GM12878 (cell line): ENCODE results near the gene FNIP1. TPM values are rescaled to one million over a fixed set of nuclear protein-coding genes. Genes with fewer than 3 reads are reported as not detected.

ENCODE experiments used
- ATAC-seq: fragments of 200-7000 bp; cut with Tn5 transposase; 3 replicates; pipeline ENCODE4 v1.9.1; 2020; ENCODE audit warnings: mild to moderate bottlenecking, moderate library complexity
- BruUV-seq: library from RNA; stranded (reverse); fragments of 400-500 nt; replicated peaks from 2 replicates; lab custom pipeline; 2021; lab: Mats Ljungman, UMichigan
- CTCF ChIA-PET: fragments of 300-600 bp; sonication (Branson Sonifier 250); formaldehyde crosslinking; extraction: SDS; loops from one replicate; lab custom pipeline; 2021; ENCODE audit warnings: inconsistent platforms; lab: Yijun Ruan, JAX
- POLR2A ChIA-PET: fragments of 350-600 bp; formaldehyde crosslinking; extraction: SDS; loops from one replicate; lab custom pipeline; 2021; ENCODE audit warnings: inconsistent platforms; lab: Charles Lee
- RAD21 ChIA-PET: fragments of 300-600 bp; sonication (Branson Sonifier 250); formaldehyde crosslinking; loops from one replicate; lab custom pipeline; 2023; ENCODE audit warnings: antibody characterized with exemption; ENCODE audit not compliant: unreplicated experiment; lab: Charles Lee
- SMC1A ChIA-PET: fragments of 300-600 bp; sonication (Branson Sonifier 250); formaldehyde crosslinking; loops from one replicate; lab custom pipeline; 2023; ENCODE audit not compliant: unreplicated experiment, uncharacterized antibody; lab: Charles Lee
- DNase-seq: peaks from one replicate; pipeline ENCODE4 v3.0.0-alpha.2; 2011; ENCODE audit warnings: low read depth, low spot score
- FAIRE-seq: peaks from 3 replicates; lab custom pipeline; 2011; peaks lifted over from hg19 to GRCh38; lab: Jason Lieb, UNC
- H2AFZ ChIP-seq: 2 replicates; pipeline ENCODE4 v1.6.0; 2011; ENCODE audit warnings: low read depth, low read length, control low read depth; ENCODE audit not compliant: control insufficient read depth
- H3K27ac ChIP-seq: 2 replicates; pipeline ENCODE4 v1.5.1; 2011; ENCODE audit warnings: control low read depth; ENCODE audit not compliant: control insufficient read depth, insufficient read depth
- H3K27me3 ChIP-seq, 2 experiments: replicated peaks in 1 of 2; 2 replicates each; pipeline versions ENCODE4 v1.6.0 to v1.6.1; 2011; ENCODE audit warnings: low read length in 1 of 2; ENCODE audit not compliant: control insufficient read depth in 2 of 2, insufficient read depth in 2 of 2
- H3K36me3 ChIP-seq, 2 experiments: 2 replicates each; pipeline ENCODE4 v1.5.1; 2011; ENCODE audit warnings: low read length in 1 of 2; ENCODE audit not compliant: control insufficient read depth in 2 of 2, insufficient read depth in 2 of 2
- H3K4me1 ChIP-seq: 2 replicates; pipeline ENCODE4 v1.6.1; 2011; ENCODE audit warnings: mild to moderate bottlenecking, low read length, moderate library complexity, mixed read lengths; ENCODE audit not compliant: control insufficient read depth, insufficient read depth
- H3K4me2 ChIP-seq: 2 replicates; pipeline ENCODE4 v1.6.0; 2011; ENCODE audit warnings: control low read depth; ENCODE audit not compliant: control insufficient read depth, insufficient read depth
- H3K4me3 ChIP-seq: fragments of 200-600 bp; sonication (generic); 2 replicates; pipeline ENCODE4 v1.5.1; 2016
- H3K79me2 ChIP-seq: 2 replicates; pipeline ENCODE4 v1.6.0; 2011; ENCODE audit warnings: low read length; ENCODE audit not compliant: control insufficient read depth, insufficient read depth
- H3K9ac ChIP-seq: 2 replicates; pipeline ENCODE4 v1.8.0; 2011; ENCODE audit warnings: low read length, control low read depth, mixed read lengths; ENCODE audit not compliant: control insufficient read depth, insufficient read depth
- H3K9me3 ChIP-seq: replicated peaks from 3 replicates; pipeline ENCODE4 v1.5.1; 2011; ENCODE audit warnings: mild to moderate bottlenecking, low read length; ENCODE audit not compliant: control insufficient read depth, insufficient read depth
- H4K20me1 ChIP-seq: 2 replicates; pipeline ENCODE4 v1.6.0; 2011; ENCODE audit not compliant: control insufficient read depth, insufficient read depth
- CUX1 ChIP-seq: IDR thresholded peaks from 2 replicates; pipeline ENCODE4 v1.6.1; 2012; ENCODE audit warnings: improper control_type of control experiment, low read depth, low read length; ENCODE audit not compliant: insufficient replicate concordance
- MYB ChIP-seq: fragments of 150-350 bp; IDR thresholded peaks from 2 replicates; pipeline ENCODE4 v1.6.1; 2014; ENCODE audit warnings: mild to moderate bottlenecking, low read depth, low read length, borderline replicate concordance
- NFXL1 ChIP-seq: fragments of 450-650 bp; IDR thresholded peaks from 2 replicates; pipeline ENCODE4 v1.6.1; 2017; ENCODE audit warnings: antibody characterized with exemption, mild to moderate bottlenecking, borderline replicate concordance
- NFYB ChIP-seq: IDR thresholded peaks from 2 replicates; pipeline ENCODE4 v1.6.1; 2011; ENCODE audit warnings: low read depth, mild to moderate bottlenecking, low read length, improper control_type of control experiment, moderate library complexity; ENCODE audit not compliant: insufficient read depth
- SREBF2 ChIP-seq: IDR thresholded peaks from 2 replicates; pipeline ENCODE4 v1.6.1; 2012; ENCODE audit warnings: mild to moderate bottlenecking, low read length
- TARDBP ChIP-seq: IDR thresholded peaks from 2 replicates; pipeline ENCODE4 v1.6.1; 2016; ENCODE audit warnings: borderline replicate concordance
- WGBS: methylation state at CpG from one replicate; pipeline ENCODE4 v1.1.6; 2016; ENCODE audit warnings: low lambda C conversion rate; ENCODE audit not compliant: insufficient replicate concordance, insufficient coverage; ENCODE audit errors: missing lambda C conversion rate; 5-methylcytosine and 5-hydroxymethylcytosine counted together
- in situ Hi-C: fragments of 300-500 bp; cut with MboI; formaldehyde crosslinking; loops from 9 replicates; pipeline ENCODE4 v1.14.3; 2018; ENCODE audit warnings: mixed read lengths
- intact Hi-C: fragments of 100-400 bp; cut with micrococcal nuclease; formaldehyde crosslinking; loops from one replicate; pipeline ENCODE4 v1.14.2; 2022; ENCODE audit not compliant: unreplicated experiment
- polyA plus RNA-seq, 11 experiments: library from polyadenylated mRNA; depleted of rRNA in 4 of 11; unstranded in 6 of 11; stranded (reverse) in 5 of 11; fragments of >200 nt; fragmentation: Nextera tagmentation in 4 of 11; fragmentation: Illumina TruSeq in 1 of 11; extraction: Ambion mirVana in 4 of 11; extraction: Trizol in 1 of 11; gene quantifications; 1 replicate in 1 of 11; 2 replicates in 10 of 11; pipeline versions ENCODE4 v1.2.1 to v1.2.3, GENCODE V29; 2011 to 2016; ENCODE audit warnings: inconsistent platforms in 2 of 11, missing spikeins in 2 of 11, low read depth in 1 of 11
- total RNA-seq, 4 experiments: library from RNA; depleted of rRNA in 3 of 4; stranded (reverse); fragments of >200 nt in 3 of 4; fragmentation: Illumina TruSeq in 1 of 4; extraction: Trizol in 1 of 4; gene quantifications; 2 replicates each; pipeline versions ENCODE4 v1.2.1 to v1.2.3, GENCODE V29; 2013 to 2021

The FNIP1 gene
- total and polyA plus RNA-seq, 10 of the 15 experiments (the other 5 are each of a cell fraction or from before 2014, with no cell fraction given), result 4.3 to 18.0 (median 14.0) TPM

DNA sequence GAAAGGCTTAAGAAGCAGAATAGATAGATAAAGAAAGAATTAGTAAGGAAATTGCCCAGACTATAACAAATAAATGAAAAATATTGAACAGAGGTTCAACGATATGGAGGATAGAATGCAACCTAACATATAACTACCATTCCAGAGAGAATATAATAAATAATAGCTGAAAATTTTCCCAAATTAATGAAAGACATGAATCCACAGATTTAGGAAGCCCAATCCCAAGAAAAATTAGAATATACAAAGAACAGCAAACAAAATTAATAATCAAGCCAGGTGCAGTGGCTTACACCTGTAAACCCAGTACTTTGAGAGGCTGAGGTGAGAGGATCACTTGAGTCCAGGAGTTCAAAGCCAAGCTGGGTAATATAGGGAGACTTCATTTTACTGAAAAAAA, 27.8 kb upstream of the FNIP1 start (continued):
- TF ChIP-seq CUX1 (no peak), NFXL1 (no peak), MYB (no peak), TARDBP (no peak)

DNA sequence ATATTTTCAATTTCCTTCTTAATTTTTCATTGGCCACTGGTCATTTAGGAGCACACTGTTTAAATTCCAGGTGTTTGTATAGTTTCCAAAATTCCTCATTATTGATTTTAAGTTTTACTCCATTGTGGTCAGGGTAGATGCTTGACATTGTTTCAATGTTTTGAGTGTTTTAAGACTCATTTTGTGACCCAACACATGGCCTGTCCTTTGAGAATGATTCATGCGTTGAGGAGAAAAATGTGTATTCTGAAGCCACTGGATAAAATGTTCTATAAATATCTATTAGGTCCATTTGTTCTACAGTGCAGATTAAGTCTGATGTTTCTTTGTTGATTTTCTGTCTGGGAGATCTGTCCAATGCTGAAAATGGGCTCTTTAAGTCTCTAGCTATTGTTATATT, 24.4 kb upstream of the FNIP1 start:
- no peak overlapping the region for H3K4me2 ChIP-seq
- TF ChIP-seq SREBF2 (no peak), NFYB (no peak)
- in situ Hi-C loops, result no loop called here
- no TSS peak for BruUV-seq
- FAIRE-seq, result no peak
- H3K36me3 ChIP-seq, result no peaks in the 10 kb centered on the region
- H3K79me2 ChIP-seq, result no peaks in the 10 kb centered on the region
- no peak for ATAC-seq
- H4K20me1 ChIP-seq, result no peaks in the 10 kb centered on the region
- H3K27ac ChIP-seq, result no peak overlapping the region
- CTCF ChIA-PET, result interaction anchor here (1.1 kb wide), 1 partner anchor 10 kb away, joined by 4 read pairs; no protein-coding TSS in a partner anchor
- intact Hi-C loops, result no loop called here
- peaks cover 9% of the 10 kb centered on the region for H3K4me1 ChIP-seq
- DNase-seq, result no peak
- POLR2A ChIA-PET, result interaction anchor here (1.0 kb wide), 1 partner anchor 390 kb away, joined by 9 read pairs; no protein-coding TSS in a partner anchor
- WGBS, result 95% methylated on average over 1 of the region's 1 CpG
- H3K4me3 ChIP-seq, result no peak overlapping the region
- H3K27me3 ChIP-seq, result no peaks in the 10 kb centered on the region
- H2AFZ ChIP-seq, result no peak overlapping the region
- RAD21 ChIA-PET, result interaction anchor here (0.6 kb wide), 1 partner anchor 233 kb away, joined by 4 read pairs; no protein-coding TSS in a partner anchor
- SMC1A ChIA-PET, result interaction anchor here (0.6 kb wide), 1 partner anchor 597 kb away, joined by 3 read pairs; no protein-coding TSS in a partner anchor
- no peak overlapping the region for H3K9ac ChIP-seq
- no peaks in the 10 kb centered on the region; the same call in 2 of the 3 replicates for H3K9me3 ChIP-seq
